Measurements from ENCODE around the gene KMT2D. TPM values are rescaled to one million over a fixed set of nuclear protein-coding genes. Genes with fewer than 3 reads are reported as not detected.

The KMT2D gene
- total and polyA plus RNA-seq, 2 of the 8 experiments (the other 6 are each of a cell fraction or from before 2014, with no cell fraction given): 9.1 to 86.3 TPM

DNA sequence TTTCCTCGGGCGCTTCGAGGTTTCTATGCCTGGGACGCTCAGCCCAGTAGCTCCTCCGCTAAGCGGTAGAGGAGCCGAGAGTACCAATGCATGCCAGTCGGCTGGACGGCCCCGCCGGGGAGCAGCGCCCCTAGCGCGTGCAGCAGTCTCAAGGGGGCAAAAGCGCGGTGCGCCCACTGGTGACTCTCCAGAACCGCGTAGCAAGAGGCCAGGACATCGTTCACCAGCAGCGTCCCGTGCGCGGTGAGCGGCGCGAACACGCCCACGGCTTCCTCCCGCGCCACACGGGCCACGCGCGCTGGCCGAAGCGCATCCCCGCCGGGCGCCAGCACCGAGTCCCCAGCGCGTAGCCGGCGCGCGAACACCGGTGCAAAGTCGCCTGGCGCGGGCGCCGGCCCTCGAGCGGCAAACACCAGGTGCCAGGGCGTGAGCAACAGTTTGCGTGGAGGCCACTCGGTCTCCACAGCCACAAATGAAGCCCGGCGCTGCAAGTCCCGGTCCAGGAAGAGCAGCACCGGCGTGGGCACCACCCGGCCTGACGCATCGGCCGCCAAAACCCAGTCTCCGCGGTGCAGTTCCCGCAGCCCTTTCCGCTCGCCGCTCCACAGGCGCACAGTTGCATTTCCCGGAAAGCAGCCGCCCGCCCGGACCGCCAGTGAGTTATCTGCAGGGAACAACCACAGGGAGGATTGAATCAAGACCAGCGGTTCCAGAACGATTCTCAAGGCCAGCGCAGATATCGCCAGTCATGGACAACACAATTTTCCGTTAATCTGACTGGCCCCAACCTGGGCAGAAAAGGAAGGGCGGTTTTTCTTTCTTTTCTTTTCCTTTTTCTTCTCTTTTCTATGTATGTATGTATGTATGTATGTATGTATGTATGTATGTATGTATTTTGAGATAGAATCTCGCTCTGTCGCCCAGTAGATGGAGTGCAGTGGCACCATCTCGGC, 29.5 kb upstream of the KMT2D start:
- H4K8ac ChIP-seq (ENCODE audit: extremely low read depth, insufficient read depth, low read length): no peak overlapping the region
- no peak overlapping the region; the same call in 1 of the 2 replicates for H3K18ac ChIP-seq (ENCODE audit: extremely low read depth, low read length)
- peaks cover 0 to 4% (median 0%) of the 10 kb centered on the region in 4 experiments; a peak in 1 of 8 replicates for H3K36me3 ChIP-seq (ENCODE audit: control insufficient read depth in 2 of 4, insufficient read depth in 4 of 4, low read length in 3 of 4)
- no peak overlapping the region for H2BK5ac ChIP-seq (ENCODE audit: low read depth, low read length)
- H4K5ac ChIP-seq (ENCODE audit: insufficient read length, low read depth, low read length): no peak overlapping the region
- no peak overlapping the region for H4K91ac ChIP-seq (replicated peaks; ENCODE audit: insufficient read length, low read length)
- no peak overlapping the region; the same call in 1 of the 2 replicates for H2AFZ ChIP-seq (ENCODE audit: low read length)
- no peak overlapping the region for H2BK20ac ChIP-seq (ENCODE audit: low read length)
- peak overlapping the region; percentile 80; the same call in 1 of the 2 replicates for H2BK12ac ChIP-seq (ENCODE audit: low read depth, low read length)
- WGBS, 2 experiments (ENCODE audit: extremely low coverage in 1 of 2, insufficient coverage in 1 of 2, insufficient read length in 1 of 2, insufficient replicate concordance in 2 of 2, low coverage in 1 of 2, low lambda C conversion rate in 2 of 2, missing lambda C conversion rate in 1 of 2): 9% methylated on average over 77 of the region's 88 CpGs; no CpG with 5 or more reads in 1 of the 2 experiments
- H3K4ac ChIP-seq (replicated peaks; ENCODE audit: insufficient read length, low read depth, low read length): no peak overlapping the region
- no peaks in the 10 kb centered on the region; a peak in 1 of 4 replicates for H3K9me3 ChIP-seq (ENCODE audit: insufficient read depth in 2 of 2, low read depth in 1 of 2, low read length in 1 of 2)
- H3K79me1 ChIP-seq (ENCODE audit: low read depth, low read length): no peaks in the 10 kb centered on the region
- no peak overlapping the region for H2BK15ac ChIP-seq (ENCODE audit: low read length)
- no peak for FAIRE-seq
- peak overlapping the region in 2 of 4 experiments; percentile 2 to 52; a peak in 6 of 8 replicates for H3K4me3 ChIP-seq (ENCODE audit: extremely low read depth in 1 of 4, insufficient read depth in 2 of 4, low read depth in 3 of 4, low read length in 4 of 4)
- H3K23me2 ChIP-seq (ENCODE audit: low read depth, low read length): peaks cover 13% of the 10 kb centered on the region
- no peak overlapping the region; the same call in 1 of the 2 replicates for H2AK5ac ChIP-seq (ENCODE audit: low read depth, low read length)
- DNase-seq (ENCODE audit: low read depth in 1 of 2, low spot score in 2 of 2): peak in 1 of 2 experiments; percentile 68
- CTCF ChIA-PET (ENCODE audit: partially characterized antibody): interaction anchor here (0.8 to 11.2 kb wide), 15 partner anchors 13 to 205 kb away, joined by 3 to 235 read pairs (median 6); partner anchors contain the start of genes LMBR1L, PRPH and RHEBL1
- no peak overlapping the region for H2BK120ac ChIP-seq (replicated peaks; ENCODE audit: low read depth, low read length)
- no peak overlapping the region for H3K56ac ChIP-seq (replicated peaks; ENCODE audit: insufficient read length, low read depth, low read length)
- POLR2A ChIA-PET (ENCODE audit: partially characterized antibody): interaction anchor here (1.0 to 2.6 kb wide), 8 partner anchors 11 to 176 kb away, joined by 4 to 27 read pairs (median 6); partner anchors contain the start of genes LMBR1L and TUBA1B
- peak overlapping the region; percentile 6 to 79 for H3K4me2 ChIP-seq (ENCODE audit: insufficient read depth in 1 of 2, low read depth in 2 of 2, low read length in 2 of 2)
- H3K27me3 ChIP-seq (replicated peaks in 1 of 4; ENCODE audit: control insufficient read depth in 3 of 4, extremely low read depth in 1 of 4, insufficient read depth in 3 of 4, low read length in 3 of 4): peaks cover 58 to 86% (median 78%) of the 10 kb centered on the region in 4 experiments
- H3K27ac ChIP-seq (ENCODE audit: low read depth, low read length): no peak overlapping the region
- no peak overlapping the region for H3K23ac ChIP-seq (ENCODE audit: insufficient read length)
- no peaks in the 10 kb centered on the region for H3K79me2 ChIP-seq (ENCODE audit: control insufficient read depth in 1 of 2, insufficient read depth in 2 of 2, low read length in 2 of 2)
- H3K4me1 ChIP-seq (replicated peaks in 1 of 4; ENCODE audit: control insufficient read depth in 3 of 4, insufficient read depth in 4 of 4, low read length in 3 of 4): peaks cover 0 to 47% (median 20%) of the 10 kb centered on the region in 4 experiments; a peak in 6 of 7 replicates
- H4K20me1 ChIP-seq (replicated peaks in 1 of 2; ENCODE audit: control insufficient read depth in 1 of 2, insufficient read depth in 2 of 2, low read length in 2 of 2): peaks cover 5 to 7% of the 10 kb centered on the region in 2 experiments
- no peak overlapping the region for H3K9ac ChIP-seq (replicated peaks in 1 of 4; ENCODE audit: extremely low read depth in 1 of 4, low read depth in 3 of 4, low read length in 3 of 4)
- H3K14ac ChIP-seq (ENCODE audit: insufficient read length): no peak overlapping the region
- TF ChIP-seq TEAD4 (IDR thresholded peaks at IDR 0.05; ENCODE audit: low read depth, low read length): no peak
- TF ChIP-seq KDM4A (IDR thresholded peaks at IDR 0.05; ENCODE audit: low read depth, low read length, severe bottlenecking): peak; percentile 39
- TF ChIP-seq CHD1 (IDR thresholded peaks at IDR 0.05; ENCODE audit: low read depth, low read length): no peak
- peak; percentile 99 for TF ChIP-seq EZH2 (IDR thresholded peaks at IDR 0.05; ENCODE audit: low read depth, low read length, severe bottlenecking)
- no peak for TF ChIP-seq GTF2F1 (IDR thresholded peaks at IDR 0.05; ENCODE audit: borderline replicate concordance, low read depth, low read length)
- TF ChIP-seq, protein P1, sequence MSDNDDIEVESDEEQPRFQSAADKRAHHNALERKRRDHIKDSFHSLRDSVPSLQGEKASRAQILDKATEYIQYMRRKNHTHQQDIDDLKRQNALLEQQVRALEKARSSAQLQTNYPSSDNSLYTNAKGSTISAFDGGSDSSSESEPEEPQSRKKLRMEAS (IDR thresholded peaks at IDR 0.05): 0 out of 2 replicates have a peak, but pooled peaks have one; percentile 28
- TF ChIP-seq HDAC2 (IDR thresholded peaks at IDR 0.05; ENCODE audit: borderline replicate concordance in 1 of 2, low read depth in 2 of 2, low read length in 2 of 2): peak in 1 of 2 experiments; percentile 75; a peak in 1 of 4 replicates

All from H1 (cell line).